ENCODE measurements around the gene RNF217. TPM values are rescaled to one million over a fixed set of nuclear protein-coding genes. Genes with fewer than 3 reads are reported as not detected.

Gene RNF217
- total and polyA plus RNA-seq, 2 of the 8 experiments (the other 6 are each of a cell fraction or from before 2014, with no cell fraction given): 2.0 to 8.9 TPM

- Histone ChIP-seq H3K23me2 (ENCODE audit: low read depth, low read length) (no peaks in the 10 kb centered on the region), H3K4ac (replicated peaks; ENCODE audit: insufficient read length, low read depth, low read length) (no peak overlapping the region), H4K91ac (replicated peaks; ENCODE audit: insufficient read length, low read length) (no peak overlapping the region), H2BK15ac (ENCODE audit: low read length) (no peak overlapping the region), H3K14ac (ENCODE audit: insufficient read length) (no peak overlapping the region), H3K9ac (replicated peaks in 1 of 4; ENCODE audit: extremely low read depth in 1 of 4, low read depth in 3 of 4, low read length in 3 of 4) (no peak overlapping the region), H3K4me1 (replicated peaks in 1 of 4; ENCODE audit: control insufficient read depth in 3 of 4, insufficient read depth in 4 of 4, low read length in 3 of 4) (peaks cover 0 to 3% (median 0%) of the 10 kb centered on the region in 4 experiments; a peak in 1 of 7 replicates), H2BK5ac (ENCODE audit: low read depth, low read length) (no peak overlapping the region), H2BK120ac (replicated peaks; ENCODE audit: low read depth, low read length) (no peak overlapping the region), H4K8ac (ENCODE audit: extremely low read depth, insufficient read depth, low read length) (no peak overlapping the region), H2BK12ac (ENCODE audit: low read depth, low read length) (no peak overlapping the region), H3K27me3 (replicated peaks in 1 of 4; ENCODE audit: control insufficient read depth in 3 of 4, extremely low read depth in 1 of 4, insufficient read depth in 3 of 4, low read length in 3 of 4) (no peaks in the 10 kb centered on the region), H4K20me1 (replicated peaks in 1 of 2; ENCODE audit: control insufficient read depth in 1 of 2, insufficient read depth in 2 of 2, low read length in 2 of 2) (no peaks in the 10 kb centered on the region), H2BK20ac (ENCODE audit: low read length) (no peak overlapping the region), H3K79me1 (ENCODE audit: low read depth, low read length) (no peaks in the 10 kb centered on the region; the same call in 1 of the 2 replicates), H3K4me2 (ENCODE audit: insufficient read depth in 1 of 2, low read depth in 2 of 2, low read length in 2 of 2) (no peak overlapping the region), H3K23ac (ENCODE audit: insufficient read length) (no peak overlapping the region), H2AFZ (ENCODE audit: low read length) (no peak overlapping the region), H3K56ac (replicated peaks; ENCODE audit: insufficient read length, low read depth, low read length) (no peak overlapping the region), H3K27ac (ENCODE audit: low read depth, low read length) (no peak overlapping the region), H3K4me3 (ENCODE audit: extremely low read depth in 1 of 4, insufficient read depth in 2 of 4, low read depth in 3 of 4, low read length in 4 of 4) (no peak overlapping the region), H2AK5ac (ENCODE audit: low read depth, low read length) (no peak overlapping the region), H3K79me2 (ENCODE audit: control insufficient read depth in 1 of 2, insufficient read depth in 2 of 2, low read length in 2 of 2) (no peaks in the 10 kb centered on the region), H3K18ac (ENCODE audit: extremely low read depth, low read length) (no peak overlapping the region), H4K5ac (ENCODE audit: insufficient read length, low read depth, low read length) (no peak overlapping the region), H3K36me3 (ENCODE audit: control insufficient read depth in 2 of 4, insufficient read depth in 4 of 4, low read length in 3 of 4) (no peaks in the 10 kb centered on the region), H3K9me3 (ENCODE audit: insufficient read depth in 2 of 2, low read depth in 1 of 2, low read length in 1 of 2) (no peaks in the 10 kb centered on the region)
- ChIA-PET POLR2A (ENCODE audit: partially characterized antibody) (no interaction called here), CTCF (ENCODE audit: partially characterized antibody) (interaction anchor here (1.2 kb wide), 1 partner anchor 198 kb away, joined by 3 read pairs; no protein-coding TSS in a partner anchor)
- no peak for DNase-seq (ENCODE audit: low read depth in 1 of 2, low spot score in 2 of 2)
- 85% methylated on average over 6 of the region's 6 CpGs; no CpG with 5 or more reads in 1 of the 2 experiments for WGBS, 2 experiments (ENCODE audit: extremely low coverage in 1 of 2, insufficient coverage in 1 of 2, insufficient read length in 1 of 2, insufficient replicate concordance in 2 of 2, low coverage in 1 of 2, low lambda C conversion rate in 2 of 2, missing lambda C conversion rate in 1 of 2)
- TF ChIP-seq EP300 (IDR thresholded peaks at IDR 0.05; ENCODE audit: borderline replicate concordance in 1 of 2, low read depth in 2 of 2, low read length in 2 of 2) (no peak), KDM5A (IDR thresholded peaks at IDR 0.05; ENCODE audit: low read length) (no peak), FOSL1 (IDR thresholded peaks at IDR 0.05; ENCODE audit: insufficient read depth, low read depth, low read length) (no peak), SP2 (IDR thresholded peaks at IDR 0.05; ENCODE audit: low read length) (no peak), SRF (IDR thresholded peaks at IDR 0.05; ENCODE audit: low read depth, low read length) (no peak), MAFK (IDR thresholded peaks at IDR 0.05; ENCODE audit: low read depth, low read length) (no peak)
- FAIRE-seq: no peak
These were observed 31.1 kb downstream of the RNF217 start for GRCh38 chr6:124993327-124993726.

Measured in H1 (cell line).